Adrenal gland (tissue), 12 donors: ENCODE results near the gene RXRB. TPM values are rescaled to one million over a fixed set of nuclear protein-coding genes. Genes with fewer than 3 reads are reported as not detected.

Experiments
- DNase-seq, 7 donors: peaks; one replicate each; pipeline ENCODE4 v3.0.0-alpha.2; 2019 to 2020
- H3K27ac ChIP-seq, 5 donors: fragments of 200-600 bp; sonication (generic) in 4 of 5; 1 replicate in 3 of 5; 2 replicates in 2 of 5; pipeline versions ENCODE4 v1.5.1 to v1.8.0; 2016 to 2020; ENCODE audit warnings: mild to moderate bottlenecking in 1 of 5
- H3K27me3 ChIP-seq: fragments of 200-600 bp; 2 replicates; pipeline ENCODE4 v1.8.0; 2021
- H3K36me3 ChIP-seq, 2 donors: fragments of 200-600 bp; replicated peaks in 1 of 2; 1 replicate in 1 of 2; 2 replicates in 1 of 2; pipeline versions ENCODE4 v1.5.1 to v1.8.0; 2018 to 2022
- H3K4me1 ChIP-seq, 2 donors: fragments of 200-600 bp; replicated peaks in 1 of 2; 1 replicate in 1 of 2; 2 replicates in 1 of 2; pipeline versions ENCODE4 v1.5.1 to v1.8.0; 2018 to 2021
- H3K4me3 ChIP-seq, 4 donors: fragments of 200-600 bp; sonication (generic) in 3 of 4; one replicate each; pipeline ENCODE4 v1.5.1; 2016 to 2018
- H3K9me3 ChIP-seq, 3 donors: fragments of 200-600 bp; sonication (generic) in 1 of 3; replicated peaks in 1 of 3; 1 replicate in 2 of 3; 2 replicates in 1 of 3; pipeline versions ENCODE4 v1.5.1 to v1.8.0; 2016 to 2021
- POLR2A ChIP-seq, 2 donors: fragments of 450-650 bp; IDR thresholded peaks; one replicate each; pipeline ENCODE4 v1.6.1; 2017; ENCODE audit warnings: antibody characterized with exemption in 2 of 2, mild to moderate bottlenecking in 2 of 2, moderate library complexity in 1 of 2
- WGBS, 4 donors: extraction: QIAGEN DNeasy Blood & Tissue Kit in 2 of 4; methylation state at CpG; one replicate each; pipeline versions ENCODE4 v1.1.5 to v1.1.7; 2013 to 2017; 5-methylcytosine and 5-hydroxymethylcytosine counted together
- intact Hi-C, 2 donors: fragments of 100-400 bp; cut with DNase I; formaldehyde crosslinking; loops; one replicate each; pipeline versions ENCODE4 v1.14.1 to v1.15.0; 2022 to 2023
- polyA plus RNA-seq, 3 donors: library from polyadenylated mRNA; stranded (reverse); fragments of 200-250 nt in 2 of 3; fragments of 350-450 nt in 1 of 3; fragmentation: Illumina TruSeq in 1 of 3; extraction: RNeasy Lipid Tissue Mini Kit (QIAGEN cat#74804) in 1 of 3; gene quantifications; one replicate each; pipeline ENCODE4 v1.2.3, GENCODE V29; 2013 to 2014
- total RNA-seq, 9 donors: library from RNA; depleted of rRNA in 4 of 9; stranded (reverse); fragments of >200 nt in 4 of 9; fragments of 120-200 nt in 1 of 9; fragmentation: NEBNext Ultra II Directional in 1 of 9; extraction: Animal tissue kit (Norgen Biotek cat#: 25700) in 1 of 9; gene quantifications; one replicate each; pipeline versions ENCODE4 v1.1.0 to v1.2.4, GENCODE V29; 2013 to 2023
- TF ChIP-seq, protein P1 (sequence below), 6 experiments: fragments of 450-650 bp in 4 of 6; fragments of 200-600 bp in 2 of 6; sonication (generic) in 1 of 6; IDR thresholded peaks; 1 replicate in 5 of 6; 2 replicates in 1 of 6; pipeline versions ENCODE4 v1.5.1 to v1.8.0; 2016 to 2021; ENCODE audit warnings: antibody characterized with exemption in 6 of 6, mild to moderate bottlenecking in 2 of 6, moderate library complexity in 1 of 6
- donor health status: healthy with polysubstance abuse.
- donor health status: Bipolar disorder and iron deficiency.
- donor health status: DM: yes; HTN: yes; CAD: no.
- donor health status: DM: no; HTN: no; CAD: no.
- donor health status: DM: no; HTN: no; CAD: no.
- donor health status: DM: yes; HTN: yes; CAD: no.

Gene RXRB
- total and polyA plus RNA-seq, 12 donors, result 15.8 to 75.9 (median 33.2) TPM

- Histone ChIP-seq H3K4me3 (no peak overlapping the region), H3K9me3 (no peaks in the 10 kb centered on the region), H3K4me1 (peaks cover 12 to 20% of the 10 kb centered on the region in 2 donors), H3K27me3 (no peaks in the 10 kb centered on the region), H3K36me3 (peaks cover 0 to 15% of the 10 kb centered on the region in 2 donors), H3K27ac (no peak overlapping the region)
- intact Hi-C loops, result loop anchor here in 1 of 2 donors (5.0 kb wide), 1 partner anchor 35 kb away; no protein-coding TSS in a partner anchor
- DNase-seq, result peak in 1 of 7 donors; percentile 23
- TF ChIP-seq POLR2A (IDR thresholded peaks at IDR 0.05), result no peak
- TF ChIP-seq, protein P1, sequence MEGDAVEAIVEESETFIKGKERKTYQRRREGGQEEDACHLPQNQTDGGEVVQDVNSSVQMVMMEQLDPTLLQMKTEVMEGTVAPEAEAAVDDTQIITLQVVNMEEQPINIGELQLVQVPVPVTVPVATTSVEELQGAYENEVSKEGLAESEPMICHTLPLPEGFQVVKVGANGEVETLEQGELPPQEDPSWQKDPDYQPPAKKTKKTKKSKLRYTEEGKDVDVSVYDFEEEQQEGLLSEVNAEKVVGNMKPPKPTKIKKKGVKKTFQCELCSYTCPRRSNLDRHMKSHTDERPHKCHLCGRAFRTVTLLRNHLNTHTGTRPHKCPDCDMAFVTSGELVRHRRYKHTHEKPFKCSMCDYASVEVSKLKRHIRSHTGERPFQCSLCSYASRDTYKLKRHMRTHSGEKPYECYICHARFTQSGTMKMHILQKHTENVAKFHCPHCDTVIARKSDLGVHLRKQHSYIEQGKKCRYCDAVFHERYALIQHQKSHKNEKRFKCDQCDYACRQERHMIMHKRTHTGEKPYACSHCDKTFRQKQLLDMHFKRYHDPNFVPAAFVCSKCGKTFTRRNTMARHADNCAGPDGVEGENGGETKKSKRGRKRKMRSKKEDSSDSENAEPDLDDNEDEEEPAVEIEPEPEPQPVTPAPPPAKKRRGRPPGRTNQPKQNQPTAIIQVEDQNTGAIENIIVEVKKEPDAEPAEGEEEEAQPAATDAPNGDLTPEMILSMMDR (IDR thresholded peaks at IDR 0.05), result no peak
- WGBS, 4 donors, result 88 to 91% (median 90%) methylated on average over 11 to 18 of the region's 18 CpGs
Measured at GRCh38 chr6:33211666-33212422, 11.4 kb upstream of the RXRB start.

- no peaks in the 10 kb centered on the region for H3K9me3 ChIP-seq
- no peak overlapping the region for H3K27ac ChIP-seq
- DNase-seq, result no peak
- H3K36me3 ChIP-seq, result peaks cover 0 to 15% of the 10 kb centered on the region in 2 donors
- TF ChIP-seq, protein P1 (IDR thresholded peaks at IDR 0.05), result no peak
- TF ChIP-seq POLR2A (IDR thresholded peaks at IDR 0.05), result no peak
- no peak overlapping the region for H3K4me3 ChIP-seq
- 82 to 89% (median 86%) methylated on average over 13 to 17 of the region's 17 CpGs for WGBS, 4 donors
- no peaks in the 10 kb centered on the region for H3K27me3 ChIP-seq
- intact Hi-C loops, result loop anchor here in 1 of 2 donors (5.0 kb wide), 1 partner anchor 36 kb away; no protein-coding TSS in a partner anchor
- H3K4me1 ChIP-seq, result peaks cover 13 to 20% of the 10 kb centered on the region in 2 donors
Measured at GRCh38 chr6:33211136-33211535, 10.7 kb upstream of the RXRB start.

DNA sequence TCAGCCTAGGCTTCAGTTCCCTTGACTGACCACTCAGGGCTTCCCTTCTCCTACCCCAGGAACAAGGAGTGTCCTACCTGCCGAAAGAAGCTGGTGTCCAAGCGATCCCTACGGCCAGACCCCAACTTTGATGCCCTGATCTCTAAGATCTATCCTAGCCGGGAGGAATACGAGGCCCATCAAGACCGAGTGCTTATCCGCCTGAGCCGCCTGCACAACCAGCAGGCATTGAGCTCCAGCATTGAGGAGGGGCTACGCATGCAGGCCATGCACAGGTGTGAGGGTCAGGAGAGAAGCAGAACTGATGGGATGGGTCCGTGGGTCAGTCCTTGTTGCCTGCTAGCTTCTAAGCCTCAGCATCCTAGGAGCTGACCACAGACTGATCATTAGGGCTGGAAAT, 9.4 kb upstream of the RXRB start:
- Histone ChIP-seq H3K4me3 (no peak overlapping the region), H3K9me3 (no peaks in the 10 kb centered on the region), H3K4me1 (peaks cover 18 to 25% of the 10 kb centered on the region in 2 donors), H3K27ac (no peak overlapping the region), H3K36me3 (peaks cover 0 to 15% of the 10 kb centered on the region in 2 donors), H3K27me3 (no peaks in the 10 kb centered on the region)
- 92 to 95% (median 94%) methylated on average over 3 to 10 of the region's 10 CpGs for WGBS, 4 donors
- intact Hi-C loops, result loop anchor here (5.0 kb wide), 1 partner anchor 37 kb away; no protein-coding TSS in a partner anchor
- TF ChIP-seq POLR2A (IDR thresholded peaks at IDR 0.05), result no peak
- TF ChIP-seq, protein P1 (IDR thresholded peaks at IDR 0.05), result no peak
- DNase-seq, result peak in 2 of 7 donors; percentile 15 to 18

GRCh38 chr6:33208091-33208967, 7.9 kb upstream of the RXRB start, which contains the start of gene RING1:
Gene RING1 (plus strand): TSS chr6:33208500. CDS start chr6:33208823, 323 bp downstream.
- DNase-seq, result peak; percentile 83 to 91 (median 89)
- TF ChIP-seq, protein P1 (IDR thresholded peaks at IDR 0.05), result no peak
- TF ChIP-seq POLR2A (IDR thresholded peaks at IDR 0.05), result peak; percentile 89 to 91
- WGBS, 4 donors, result 0 to 6% (median 1%) methylated on average over 6 to 86 of the region's 86 CpGs
- Histone ChIP-seq H3K9me3 (no peaks in the 10 kb centered on the region), H3K4me1 (peaks cover 22 to 36% of the 10 kb centered on the region in 2 donors), H3K4me3 (peak within 1 kb of the TSS; percentile 57 to 99 (median 79)), H3K27me3 (no peaks in the 10 kb centered on the region), H3K27ac (peak within 1 kb of the TSS; percentile 1 to 95 (median 92)), H3K36me3 (peaks cover 0 to 24% of the 10 kb centered on the region in 2 donors)
- intact Hi-C loops, result loop anchor here in 1 of 2 donors (5.0 kb wide), 1 partner anchor 39 kb away; no protein-coding TSS in a partner anchor
